ENCODE results near the gene CNDP1. TPM values are rescaled to one million over a fixed set of nuclear protein-coding genes. Genes with fewer than 3 reads are reported as not detected.
A peak's percentile ranks its signal among the peaks of the same experiment; 100 is the strongest.

CNDP1 gene
- polyA plus RNA-seq, 1 experiment = not detected

DNA sequence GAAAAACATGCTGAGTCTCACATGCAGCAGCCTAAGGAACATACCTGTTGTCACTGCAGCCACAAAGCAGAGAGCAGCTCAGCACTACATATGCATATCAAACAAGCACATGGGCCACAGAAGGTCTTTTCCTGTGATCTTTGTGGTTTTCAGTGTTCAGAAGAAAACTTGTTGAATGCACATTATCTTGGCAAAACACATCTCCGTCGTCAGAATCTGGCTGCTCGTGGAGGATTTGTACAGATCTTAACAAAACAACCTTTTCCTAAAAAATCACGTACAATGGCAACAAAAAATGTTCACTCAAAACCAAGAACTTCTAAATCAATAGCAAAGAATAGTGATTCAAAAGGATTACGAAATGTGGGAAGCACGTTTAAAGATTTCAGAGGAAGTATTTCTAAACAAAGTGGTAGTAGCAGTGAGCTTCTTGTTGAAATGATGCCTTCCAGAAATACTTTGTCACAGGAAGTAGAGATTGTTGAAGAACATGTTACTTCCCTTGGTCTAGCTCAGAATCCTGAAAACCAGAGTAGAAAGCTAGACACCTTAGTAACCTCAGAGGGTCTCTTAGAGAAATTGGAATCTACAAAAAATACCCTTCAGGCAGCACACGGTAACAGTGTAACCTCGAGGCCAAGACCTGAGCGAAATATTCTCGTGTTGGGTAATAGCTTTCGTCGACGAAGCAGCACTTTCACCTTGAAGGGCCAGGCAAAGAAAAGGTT, 97.5 kb downstream of the CNDP1 start:
- no peaks in the 10 kb centered on the region for H3K27me3 ChIP-seq (ENCODE audit: control insufficient read depth, insufficient read depth, low read length)
- peak overlapping the region; percentile 83 for H3K27ac ChIP-seq (ENCODE audit: low read depth, low read length)
- POLR2A ChIA-PET = interaction anchor here (0.6 kb wide), 1 partner anchor 428 kb away, joined by 4 read pairs; no protein-coding TSS in a partner anchor
- CTCF ChIA-PET = interaction anchor here (0.5 to 1.1 kb wide), 2 partner anchors 8 to 80 kb away, joined by 3 read pairs; no protein-coding TSS in a partner anchor
- peak overlapping the region; percentile 7; the same call in 1 of the 2 replicates for H3K4me3 ChIP-seq (ENCODE audit: low read depth, low read length)
- H3K9me3 ChIP-seq (ENCODE audit: control insufficient read depth, insufficient read depth, low read length) = no peaks in the 10 kb centered on the region; the same call in 1 of the 2 replicates
- TF ChIP-seq, protein P1, sequence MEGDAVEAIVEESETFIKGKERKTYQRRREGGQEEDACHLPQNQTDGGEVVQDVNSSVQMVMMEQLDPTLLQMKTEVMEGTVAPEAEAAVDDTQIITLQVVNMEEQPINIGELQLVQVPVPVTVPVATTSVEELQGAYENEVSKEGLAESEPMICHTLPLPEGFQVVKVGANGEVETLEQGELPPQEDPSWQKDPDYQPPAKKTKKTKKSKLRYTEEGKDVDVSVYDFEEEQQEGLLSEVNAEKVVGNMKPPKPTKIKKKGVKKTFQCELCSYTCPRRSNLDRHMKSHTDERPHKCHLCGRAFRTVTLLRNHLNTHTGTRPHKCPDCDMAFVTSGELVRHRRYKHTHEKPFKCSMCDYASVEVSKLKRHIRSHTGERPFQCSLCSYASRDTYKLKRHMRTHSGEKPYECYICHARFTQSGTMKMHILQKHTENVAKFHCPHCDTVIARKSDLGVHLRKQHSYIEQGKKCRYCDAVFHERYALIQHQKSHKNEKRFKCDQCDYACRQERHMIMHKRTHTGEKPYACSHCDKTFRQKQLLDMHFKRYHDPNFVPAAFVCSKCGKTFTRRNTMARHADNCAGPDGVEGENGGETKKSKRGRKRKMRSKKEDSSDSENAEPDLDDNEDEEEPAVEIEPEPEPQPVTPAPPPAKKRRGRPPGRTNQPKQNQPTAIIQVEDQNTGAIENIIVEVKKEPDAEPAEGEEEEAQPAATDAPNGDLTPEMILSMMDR (IDR thresholded peaks at IDR 0.05; ENCODE audit: low read depth, low read length) = no peak
- DNase-seq (ENCODE audit: low read depth, low spot score) = peak; percentile 58

DNA sequence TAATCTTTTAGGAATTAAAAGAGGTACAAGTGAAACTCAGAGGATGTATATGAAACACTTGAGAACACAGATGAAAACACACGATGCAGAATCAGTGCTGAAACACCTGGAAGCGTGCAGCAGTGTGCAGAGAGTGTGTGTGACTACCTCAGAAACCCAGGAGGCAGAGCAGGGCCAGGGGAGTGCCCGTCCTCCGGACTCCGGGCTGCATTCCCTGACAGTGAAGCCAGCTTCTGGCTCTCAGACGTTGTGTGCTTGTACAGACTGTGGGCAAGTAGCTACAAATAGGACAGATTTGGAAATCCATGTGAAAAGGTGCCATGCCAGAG, 98.0 kb downstream of the CNDP1 start:
- CTCF ChIA-PET = interaction anchor here (1.1 kb wide), 1 partner anchor 80 kb away, joined by 3 read pairs; no protein-coding TSS in a partner anchor
- no peak for DNase-seq (ENCODE audit: low read depth, low spot score)
- H3K27me3 ChIP-seq (ENCODE audit: control insufficient read depth, insufficient read depth, low read length) = no peaks in the 10 kb centered on the region
- H3K4me3 ChIP-seq (ENCODE audit: low read depth, low read length) = no peak overlapping the region
- TF ChIP-seq, protein P1 (IDR thresholded peaks at IDR 0.05; ENCODE audit: low read depth, low read length) = no peak
- POLR2A ChIA-PET = no interaction called here
- H3K9me3 ChIP-seq (ENCODE audit: control insufficient read depth, insufficient read depth, low read length) = no peaks in the 10 kb centered on the region; the same call in 1 of the 2 replicates
- peak overlapping the region; percentile 83 for H3K27ac ChIP-seq (ENCODE audit: low read depth, low read length)

DNA sequence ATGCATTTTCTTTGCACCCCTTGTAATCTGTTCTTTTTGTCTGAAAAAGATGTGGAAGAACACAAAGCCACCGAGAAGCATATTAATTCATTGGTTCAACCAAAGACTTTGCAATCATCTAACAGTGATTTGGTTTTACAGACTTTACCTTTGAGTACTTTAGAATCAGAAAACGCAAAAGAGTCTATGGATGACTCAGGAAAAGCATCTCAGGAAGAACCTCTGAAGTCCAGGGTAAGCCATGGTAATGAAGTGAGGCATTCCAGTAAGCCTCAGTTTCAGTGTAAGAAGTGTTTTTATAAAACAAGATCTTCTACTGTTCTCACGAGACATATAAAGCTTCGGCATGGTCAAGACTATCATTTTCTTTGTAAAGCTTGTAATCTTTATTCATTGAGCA, 98.6 kb downstream of the CNDP1 start:
- ChIA-PET POLR2A (no interaction called here), CTCF (interaction anchor here (1.1 kb wide), 1 partner anchor 20 kb away, joined by 3 read pairs; no protein-coding TSS in a partner anchor)
- no peak for DNase-seq (ENCODE audit: low read depth, low spot score)
- Histone ChIP-seq H3K27ac (ENCODE audit: low read depth, low read length) (no peak overlapping the region), H3K9me3 (ENCODE audit: control insufficient read depth, insufficient read depth, low read length) (no peaks in the 10 kb centered on the region; the same call in 1 of the 2 replicates), H3K27me3 (ENCODE audit: control insufficient read depth, insufficient read depth, low read length) (no peaks in the 10 kb centered on the region), H3K4me3 (ENCODE audit: low read depth, low read length) (no peak overlapping the region)
- TF ChIP-seq, protein P1 (IDR thresholded peaks at IDR 0.05; ENCODE audit: low read depth, low read length) = no peak

DNA sequence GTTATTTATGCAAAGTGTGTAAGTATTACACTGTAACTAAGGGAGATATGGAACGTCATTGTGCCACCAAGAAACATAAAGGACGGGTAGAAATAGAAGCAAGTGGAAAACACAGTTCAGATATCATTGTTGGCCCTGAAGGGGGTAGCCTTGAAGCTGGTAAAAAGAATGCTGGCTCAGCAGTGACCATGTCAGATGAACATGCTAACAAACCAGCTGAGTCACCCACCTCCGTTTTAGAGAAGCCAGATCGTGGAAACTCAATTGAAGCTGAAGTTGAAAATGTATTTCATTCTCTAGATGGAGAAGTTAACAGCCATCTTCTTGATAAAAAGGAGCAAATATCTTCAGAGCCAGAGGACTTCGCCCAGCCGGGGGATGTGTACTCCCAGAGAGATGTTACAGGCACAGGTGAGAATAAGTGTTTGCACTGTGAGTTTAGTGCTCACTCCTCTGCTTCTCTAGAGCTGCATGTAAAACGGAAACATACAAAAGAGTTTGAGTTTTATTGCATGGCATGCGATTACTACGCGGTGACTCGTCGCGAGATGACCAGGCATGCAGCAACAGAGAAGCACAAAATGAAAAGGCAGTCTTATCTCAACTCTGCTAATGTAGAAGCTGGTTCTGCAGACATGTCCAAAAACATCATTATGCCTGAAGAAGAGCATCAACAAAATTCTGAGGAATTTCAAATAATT, 99.5 kb downstream of the CNDP1 start:
- DNase-seq (ENCODE audit: low read depth, low spot score) = no peak
- Histone ChIP-seq H3K27ac (ENCODE audit: low read depth, low read length) (no peak overlapping the region), H3K4me3 (ENCODE audit: low read depth, low read length) (no peak overlapping the region), H3K9me3 (ENCODE audit: control insufficient read depth, insufficient read depth, low read length) (no peaks in the 10 kb centered on the region; the same call in 1 of the 2 replicates), H3K27me3 (ENCODE audit: control insufficient read depth, insufficient read depth, low read length) (no peaks in the 10 kb centered on the region)
- TF ChIP-seq, protein P1 (IDR thresholded peaks at IDR 0.05; ENCODE audit: low read depth, low read length) = no peak
- CTCF ChIA-PET = interaction anchor here (1.1 kb wide), 1 partner anchor 19 kb away, joined by 3 read pairs; no protein-coding TSS in a partner anchor
- POLR2A ChIA-PET = no interaction called here
